GM19099 (cell line): ENCODE results near the gene TSPAN16.

ENCODE experiments used
- POLR2A ChIP-seq: IDR thresholded peaks from 3 replicates; pipeline ENCODE4 v1.6.1; 2011; ENCODE audit warnings: low read depth; ENCODE audit not compliant: insufficient read length; ENCODE audit errors: extremely low read depth

The TSPAN16 gene

GRCh38 chr19:11295665-11296245 is at the start of gene TSPAN16:
Gene TSPAN16 (plus strand): TSS chr19:11296160. CDS start chr19:11296298, 138 bp downstream.
- no peak for TF ChIP-seq POLR2A

GRCh38 chr19:11246941-11247340 is 49.0 kb upstream of the TSPAN16 start:
- TF ChIP-seq POLR2A = no peak

GRCh38 chr19:11247391-11247790 is 48.6 kb upstream of the TSPAN16 start:
- no peak for TF ChIP-seq POLR2A

GRCh38 chr19:11247934-11248333 is 48.0 kb upstream of the TSPAN16 start:
- TF ChIP-seq POLR2A = no peak

- TF ChIP-seq POLR2A = no peak
Observed at GRCh38 chr19:11248852-11249251, 47.1 kb upstream of the TSPAN16 start.

- no peak for TF ChIP-seq POLR2A
Observed at GRCh38 chr19:11251217-11251616, 44.7 kb upstream of the TSPAN16 start.

- no peak for TF ChIP-seq POLR2A
Observed at GRCh38 chr19:11251650-11252314, 44.2 kb upstream of the TSPAN16 start.

- no peak for TF ChIP-seq POLR2A
Observed at GRCh38 chr19:11252665-11253355, 43.1 kb upstream of the TSPAN16 start.

GRCh38 chr19:11254666-11255065 is 41.3 kb upstream of the TSPAN16 start:
- no peak for TF ChIP-seq POLR2A

- no peak for TF ChIP-seq POLR2A
Observed at GRCh38 chr19:11256189-11256588, 39.8 kb upstream of the TSPAN16 start.

GRCh38 chr19:11257846-11258380 is 38.0 kb upstream of the TSPAN16 start:
- no peak for TF ChIP-seq POLR2A

- TF ChIP-seq POLR2A = no peak
Observed at GRCh38 chr19:11260996-11261395, 35.0 kb upstream of the TSPAN16 start.

GRCh38 chr19:11261431-11261970 is 34.5 kb upstream of the TSPAN16 start:
- TF ChIP-seq POLR2A = no peak

GRCh38 chr19:11261971-11262839 is 33.8 kb upstream of the TSPAN16 start, which contains the start of gene DOCK6:
Gene DOCK6 (minus strand): TSS chr19:11262524. CDS start chr19:11262440, 84 bp downstream.
- no peak for TF ChIP-seq POLR2A
